Measurements from ENCODE around the gene SMAP1. TPM values are rescaled to one million over a fixed set of nuclear protein-coding genes. Genes with fewer than 3 reads are reported as not detected.

Gene SMAP1
- total RNA-seq, 6 experiments from 2014 or later: 9.1 to 16.1 (median 12.2) TPM

- H3K9me3 ChIP-seq: no peaks in the 10 kb centered on the region
- H3K4me1 ChIP-seq: no peaks in the 10 kb centered on the region
- WGBS (ENCODE audit: insufficient coverage, low coverage, low lambda C conversion rate, missing lambda C conversion rate): 100% methylated on average over 3 of the region's 3 CpGs
- ATAC-seq (no peak), DNase-seq (no peak)
- H3K36me3 ChIP-seq: no peaks in the 10 kb centered on the region
- TF ChIP-seq POLR2A (IDR thresholded peaks at IDR 0.05) (no peak), CTCF (IDR thresholded peaks at IDR 0.05) (no peak)
- H3K27ac ChIP-seq: no peak overlapping the region
- intact Hi-C loops (cut with DNase I): no loop called here
- H3K27me3 ChIP-seq: no peaks in the 10 kb centered on the region
- no peak overlapping the region for H3K4me3 ChIP-seq
Measured at GRCh38 chr6:70676821-70677220, 9.1 kb downstream of the SMAP1 start.

- DNase-seq: no peak
- TF ChIP-seq CTCF (IDR thresholded peaks at IDR 0.05): no peak
- TF ChIP-seq POLR2A (IDR thresholded peaks at IDR 0.05): no peak
- 71% methylated on average over 4 of the region's 4 CpGs for whole genome bisulfite sequencing (ENCODE audit: insufficient coverage, low coverage, low lambda C conversion rate, missing lambda C conversion rate)
- Histone ChIP-seq H3K27me3 (no peaks in the 10 kb centered on the region), H3K4me1 (peaks cover 0 to 14% (median 4%) of the 10 kb centered on the region in 4 donors), H3K9me3 (no peaks in the 10 kb centered on the region), H3K27ac (no peak overlapping the region), H3K36me3 (no peaks in the 10 kb centered on the region), H3K4me3 (no peak overlapping the region)
- ATAC-seq: no peak
- intact Hi-C loops (cut with DNase I): no loop called here
Measured at GRCh38 chr6:70680396-70680795, 12.7 kb downstream of the SMAP1 start.

GRCh38 chr6:70684794-70685493 lies 17.3 kb downstream of the SMAP1 start:
- Histone ChIP-seq H3K27me3 (no peaks in the 10 kb centered on the region), H3K4me1 (peaks cover 0 to 23% (median 4%) of the 10 kb centered on the region in 4 donors), H3K9me3 (no peaks in the 10 kb centered on the region), H3K4me3 (no peak overlapping the region), H3K27ac (no peak overlapping the region), H3K36me3 (no peaks in the 10 kb centered on the region)
- intact Hi-C loops (cut with DNase I): no loop called here
- TF ChIP-seq POLR2A (IDR thresholded peaks at IDR 0.05): no peak
- no peak for TF ChIP-seq CTCF (IDR thresholded peaks at IDR 0.05)
- 9% methylated on average over 1 of the region's 1 CpG for WGBS (ENCODE audit: insufficient coverage, low coverage, low lambda C conversion rate, missing lambda C conversion rate)
- ATAC-seq (peak in 3 of 4 donors; percentile 30 to 83 (median 32)), DNase-seq (no peak)

GRCh38 chr6:70685494-70686180 lies 18.0 kb downstream of the SMAP1 start:
- Histone ChIP-seq H3K27me3 (no peaks in the 10 kb centered on the region), H3K9me3 (no peaks in the 10 kb centered on the region), H3K27ac (no peak overlapping the region), H3K4me3 (no peak overlapping the region), H3K36me3 (no peaks in the 10 kb centered on the region), H3K4me1 (peaks cover 0 to 23% (median 4%) of the 10 kb centered on the region in 4 donors)
- no peak for TF ChIP-seq POLR2A (IDR thresholded peaks at IDR 0.05)
- DNase-seq (no peak), ATAC-seq (no peak)
- 76% methylated on average over 4 of the region's 4 CpGs for WGBS (ENCODE audit: insufficient coverage, low coverage, low lambda C conversion rate, missing lambda C conversion rate)
- intact Hi-C loops (cut with DNase I): no loop called here

- DNase-seq: no peak
- Histone ChIP-seq H3K27me3 (no peaks in the 10 kb centered on the region), H3K9me3 (no peaks in the 10 kb centered on the region), H3K27ac (no peak overlapping the region), H3K4me3 (no peak overlapping the region), H3K4me1 (peaks cover 0 to 23% (median 4%) of the 10 kb centered on the region in 4 donors), H3K36me3 (no peaks in the 10 kb centered on the region)
- intact Hi-C loops (cut with DNase I): no loop called here
- 10% methylated on average over 3 of the region's 3 CpGs for WGBS (ENCODE audit: insufficient coverage, low coverage, low lambda C conversion rate, missing lambda C conversion rate)
- TF ChIP-seq POLR2A (IDR thresholded peaks at IDR 0.05) (no peak), CTCF (IDR thresholded peaks at IDR 0.05) (peak; percentile 70 to 79 (median 73))
- ATAC-seq: peak; percentile 49 to 78 (median 72)
Measured at GRCh38 chr6:70686548-70687133, 19.0 kb downstream of the SMAP1 start.

Data from right lobe of liver (tissue), 6 donors.